ENCODE results near the gene ARHGDIB.

ARHGDIB gene

DNA sequence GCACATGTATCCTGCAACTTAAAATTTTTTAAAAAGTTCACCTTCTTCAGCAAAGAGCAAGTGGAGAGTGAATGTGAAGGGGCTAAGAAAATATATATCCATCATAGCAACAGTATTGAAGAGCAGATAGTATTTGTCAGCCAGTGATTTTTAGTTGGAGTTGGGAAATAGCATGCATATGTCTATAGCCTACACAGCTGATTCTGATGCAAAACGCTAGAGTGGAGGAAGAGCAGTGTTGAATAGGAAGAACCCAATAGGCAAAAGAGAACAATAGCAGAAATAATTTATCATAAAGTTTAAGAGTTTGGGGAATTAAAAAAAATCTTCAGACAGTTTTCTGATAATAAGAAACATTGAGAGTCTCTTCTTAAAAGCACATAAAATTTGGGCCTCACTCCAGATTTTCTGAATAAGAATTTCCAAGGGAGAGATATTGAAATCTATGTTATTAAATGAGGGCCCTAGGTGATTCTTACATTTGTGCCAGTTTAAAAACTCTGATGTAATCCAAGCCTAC lies 23.4 kb upstream of the ARHGDIB start:
- no peak for DNase-seq (ENCODE audit: low read depth)
- H3K4me3 ChIP-seq (ENCODE audit: low read length), result no peak overlapping the region
- TF ChIP-seq, protein P1, sequence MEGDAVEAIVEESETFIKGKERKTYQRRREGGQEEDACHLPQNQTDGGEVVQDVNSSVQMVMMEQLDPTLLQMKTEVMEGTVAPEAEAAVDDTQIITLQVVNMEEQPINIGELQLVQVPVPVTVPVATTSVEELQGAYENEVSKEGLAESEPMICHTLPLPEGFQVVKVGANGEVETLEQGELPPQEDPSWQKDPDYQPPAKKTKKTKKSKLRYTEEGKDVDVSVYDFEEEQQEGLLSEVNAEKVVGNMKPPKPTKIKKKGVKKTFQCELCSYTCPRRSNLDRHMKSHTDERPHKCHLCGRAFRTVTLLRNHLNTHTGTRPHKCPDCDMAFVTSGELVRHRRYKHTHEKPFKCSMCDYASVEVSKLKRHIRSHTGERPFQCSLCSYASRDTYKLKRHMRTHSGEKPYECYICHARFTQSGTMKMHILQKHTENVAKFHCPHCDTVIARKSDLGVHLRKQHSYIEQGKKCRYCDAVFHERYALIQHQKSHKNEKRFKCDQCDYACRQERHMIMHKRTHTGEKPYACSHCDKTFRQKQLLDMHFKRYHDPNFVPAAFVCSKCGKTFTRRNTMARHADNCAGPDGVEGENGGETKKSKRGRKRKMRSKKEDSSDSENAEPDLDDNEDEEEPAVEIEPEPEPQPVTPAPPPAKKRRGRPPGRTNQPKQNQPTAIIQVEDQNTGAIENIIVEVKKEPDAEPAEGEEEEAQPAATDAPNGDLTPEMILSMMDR (IDR thresholded peaks at IDR 0.05; ENCODE audit: insufficient read depth, low read depth, low read length, missing control alignments), result no peak

DNA sequence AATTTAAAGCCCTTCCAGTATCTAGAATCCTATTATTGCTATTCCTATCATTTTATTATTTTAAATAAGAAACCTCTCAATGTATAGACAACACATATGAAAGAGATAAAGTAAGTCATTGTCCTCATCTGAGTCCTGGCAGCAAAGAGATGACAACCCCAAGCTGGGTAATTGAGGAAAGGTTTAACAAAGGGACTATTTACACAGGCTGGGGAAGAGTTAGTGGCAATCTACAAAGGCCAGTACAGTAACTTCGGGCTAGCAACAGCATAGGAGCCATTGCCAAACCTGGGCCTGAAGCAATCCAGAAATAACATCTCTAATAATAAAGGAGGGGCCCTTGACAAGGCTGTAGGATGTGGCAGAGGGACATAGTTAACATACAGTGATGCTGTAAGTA lies 22.6 kb upstream of the ARHGDIB start:
- DNase-seq (ENCODE audit: low read depth), result no peak
- no peak overlapping the region for H3K4me3 ChIP-seq (ENCODE audit: low read length)
- TF ChIP-seq, protein P1 (IDR thresholded peaks at IDR 0.05; ENCODE audit: insufficient read depth, low read depth, low read length, missing control alignments), result no peak

- TF ChIP-seq, protein P1 (IDR thresholded peaks at IDR 0.05; ENCODE audit: insufficient read depth, low read depth, low read length, missing control alignments), result no peak
- DNase-seq (ENCODE audit: low read depth), result no peak
- no peak overlapping the region for H3K4me3 ChIP-seq (ENCODE audit: low read length)
Observed at GRCh38 chr12:14982991-14983390, 21.6 kb upstream of the ARHGDIB start.

GRCh38 chr12:14982562-14982961 lies 21.2 kb upstream of the ARHGDIB start:
- TF ChIP-seq, protein P1 (IDR thresholded peaks at IDR 0.05; ENCODE audit: insufficient read depth, low read depth, low read length, missing control alignments), result no peak
- no peak for DNase-seq (ENCODE audit: low read depth)
- H3K4me3 ChIP-seq (ENCODE audit: low read length), result no peak overlapping the region

DNA sequence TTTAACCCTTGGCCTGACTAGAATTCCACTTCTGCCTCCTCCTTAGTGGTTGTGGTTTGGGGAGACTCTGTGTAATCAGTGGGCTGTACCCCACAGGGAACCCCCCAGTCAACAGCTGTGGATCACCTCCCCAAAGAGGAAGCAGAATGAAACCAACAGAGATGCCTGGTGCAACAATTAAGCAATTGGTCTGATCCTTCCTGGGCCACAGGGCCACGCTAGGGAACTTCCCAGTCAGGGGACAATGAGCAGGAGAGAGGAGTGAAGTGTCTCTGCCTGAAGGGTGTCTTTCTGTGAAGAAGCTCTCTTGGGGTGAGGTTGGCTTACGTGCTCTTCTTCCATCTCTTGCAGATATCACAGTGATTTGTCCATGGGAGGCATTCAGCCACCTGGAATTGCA lies 19.6 kb upstream of the ARHGDIB start:
- TF ChIP-seq, protein P1 (IDR thresholded peaks at IDR 0.05; ENCODE audit: insufficient read depth, low read depth, low read length, missing control alignments), result no peak
- no peak overlapping the region for H3K4me3 ChIP-seq (ENCODE audit: low read length)
- no peak for DNase-seq (ENCODE audit: low read depth)

DNA sequence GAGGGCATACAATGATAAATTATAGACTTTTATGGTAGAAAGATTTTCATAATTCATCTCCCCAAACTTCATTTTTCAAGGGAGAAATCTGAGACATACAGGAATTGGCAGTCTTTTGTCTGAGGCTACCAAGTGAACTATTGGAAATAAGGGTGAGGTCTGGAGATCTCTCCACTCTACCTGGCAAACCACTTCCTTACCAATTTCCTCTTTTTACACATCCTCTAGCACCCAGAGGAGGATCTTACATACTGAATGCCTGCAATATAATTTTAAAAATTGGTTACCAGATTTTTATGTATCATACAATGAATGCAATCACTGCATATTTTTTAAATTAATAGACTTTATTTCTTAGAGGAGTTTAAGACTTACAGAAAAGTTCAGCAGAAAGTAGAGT lies 18.1 kb upstream of the ARHGDIB start:
- DNase-seq (ENCODE audit: low read depth), result no peak

DNA sequence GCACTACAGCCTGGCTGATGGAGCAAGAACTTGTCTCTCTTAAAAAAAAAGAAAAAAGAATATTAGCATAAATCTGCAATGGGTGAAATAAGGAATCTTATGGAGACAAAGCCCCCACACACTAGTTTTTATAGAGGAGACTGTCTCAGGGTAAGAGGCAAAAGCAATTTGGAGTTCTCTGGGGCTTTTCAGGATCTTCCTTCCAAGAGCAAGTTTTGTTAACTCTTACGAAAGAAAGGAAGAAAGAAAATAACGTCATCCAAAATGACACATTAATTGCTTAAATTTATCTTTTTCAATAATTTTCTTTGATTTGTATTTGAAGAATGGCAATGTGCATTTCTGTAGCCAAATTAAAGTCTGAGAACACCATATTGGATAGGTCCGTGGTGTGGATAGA lies 15.3 kb upstream of the ARHGDIB start:
- TF ChIP-seq, protein P1 (IDR thresholded peaks at IDR 0.05; ENCODE audit: insufficient read depth, low read depth, low read length, missing control alignments), result no peak
- no peak for DNase-seq (ENCODE audit: low read depth)
- no peak overlapping the region for H3K4me3 ChIP-seq (ENCODE audit: low read length)

More for the DNA sequence above, 18.1 kb upstream of the ARHGDIB start:
- TF ChIP-seq, protein P1 (IDR thresholded peaks at IDR 0.05; ENCODE audit: insufficient read depth, low read depth, low read length, missing control alignments), result no peak
- H3K4me3 ChIP-seq (ENCODE audit: low read length), result no peak overlapping the region

Measured in epithelial cell of esophagus (primary cell).